Measurements from ENCODE around the gene LGR4. TPM values are rescaled to one million over a fixed set of nuclear protein-coding genes. Genes with fewer than 3 reads are reported as not detected.

Gene LGR4
- total RNA-seq, 1 donor from 2014 or later, result 7.5 TPM

DNA sequence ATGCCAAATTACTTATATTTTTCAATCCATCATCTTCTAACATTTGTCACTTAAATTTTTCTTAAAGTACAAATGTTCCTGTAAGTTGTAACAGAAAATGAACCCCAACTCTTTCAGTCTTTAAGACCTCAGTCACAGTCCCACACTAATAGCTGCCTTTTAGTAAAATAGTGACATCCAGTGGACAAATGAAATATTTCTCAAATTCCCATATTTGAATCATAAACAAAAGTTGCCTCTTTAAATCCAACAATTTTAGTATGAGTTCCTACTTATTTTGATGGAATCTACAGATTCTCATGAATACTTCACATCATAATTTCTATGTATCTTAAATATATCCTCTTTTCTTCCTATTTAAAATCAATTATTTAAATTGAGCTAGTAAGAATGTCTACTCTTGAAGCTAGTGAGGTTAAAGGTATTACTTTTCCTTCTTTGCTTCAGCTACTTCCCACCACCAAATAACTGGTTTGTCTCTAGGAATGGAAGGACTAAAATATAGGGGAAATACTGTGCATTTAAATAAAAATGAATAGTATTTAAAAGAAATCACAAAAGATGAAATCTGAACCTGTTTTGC is 24.8 kb upstream of the LGR4 start:
- ATAC-seq (no peak), DNase-seq (no peak)
- peak overlapping the region; percentile 3 for H3K27ac ChIP-seq
- no peaks in the 10 kb centered on the region for H3K9me3 ChIP-seq
- no peaks in the 10 kb centered on the region for H3K27me3 ChIP-seq
- intact Hi-C loops (cut with DNase I), result no loop called here
- TF ChIP-seq, protein P1, sequence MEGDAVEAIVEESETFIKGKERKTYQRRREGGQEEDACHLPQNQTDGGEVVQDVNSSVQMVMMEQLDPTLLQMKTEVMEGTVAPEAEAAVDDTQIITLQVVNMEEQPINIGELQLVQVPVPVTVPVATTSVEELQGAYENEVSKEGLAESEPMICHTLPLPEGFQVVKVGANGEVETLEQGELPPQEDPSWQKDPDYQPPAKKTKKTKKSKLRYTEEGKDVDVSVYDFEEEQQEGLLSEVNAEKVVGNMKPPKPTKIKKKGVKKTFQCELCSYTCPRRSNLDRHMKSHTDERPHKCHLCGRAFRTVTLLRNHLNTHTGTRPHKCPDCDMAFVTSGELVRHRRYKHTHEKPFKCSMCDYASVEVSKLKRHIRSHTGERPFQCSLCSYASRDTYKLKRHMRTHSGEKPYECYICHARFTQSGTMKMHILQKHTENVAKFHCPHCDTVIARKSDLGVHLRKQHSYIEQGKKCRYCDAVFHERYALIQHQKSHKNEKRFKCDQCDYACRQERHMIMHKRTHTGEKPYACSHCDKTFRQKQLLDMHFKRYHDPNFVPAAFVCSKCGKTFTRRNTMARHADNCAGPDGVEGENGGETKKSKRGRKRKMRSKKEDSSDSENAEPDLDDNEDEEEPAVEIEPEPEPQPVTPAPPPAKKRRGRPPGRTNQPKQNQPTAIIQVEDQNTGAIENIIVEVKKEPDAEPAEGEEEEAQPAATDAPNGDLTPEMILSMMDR (IDR thresholded peaks at IDR 0.05), result peak; percentile 47
- peaks cover 16% of the 10 kb centered on the region for H3K4me1 ChIP-seq
- H3K4me3 ChIP-seq, result no peak overlapping the region
- peaks cover 78% of the 10 kb centered on the region for H3K36me3 ChIP-seq

DNA sequence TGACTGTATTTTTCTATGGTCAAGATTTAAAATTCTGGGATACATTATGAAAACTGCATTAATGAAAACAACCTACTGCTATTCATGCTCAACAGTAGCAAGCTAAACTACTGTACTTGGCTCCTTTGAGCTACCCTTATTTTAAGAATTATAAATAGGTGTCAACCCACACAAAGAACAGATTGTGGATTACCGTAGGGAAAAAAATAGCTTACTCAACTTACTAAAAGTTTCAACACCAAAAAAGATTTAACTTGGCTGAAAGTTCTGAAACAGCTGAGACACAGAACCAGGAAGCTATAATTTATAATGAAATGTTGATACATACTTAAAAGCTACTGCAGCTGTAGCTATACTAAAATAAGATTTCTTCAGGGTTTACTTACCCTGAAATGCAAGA is 23.9 kb upstream of the LGR4 start:
- Histone ChIP-seq H3K27ac (peak overlapping the region; percentile 3), H3K4me3 (no peak overlapping the region), H3K4me1 (peaks cover 11% of the 10 kb centered on the region), H3K27me3 (no peaks in the 10 kb centered on the region), H3K36me3 (peaks cover 83% of the 10 kb centered on the region), H3K9me3 (no peaks in the 10 kb centered on the region)
- DNase-seq (no peak), ATAC-seq (no peak)
- TF ChIP-seq, protein P1 (IDR thresholded peaks at IDR 0.05), result no peak
- intact Hi-C loops (cut with DNase I), result no loop called here

DNA sequence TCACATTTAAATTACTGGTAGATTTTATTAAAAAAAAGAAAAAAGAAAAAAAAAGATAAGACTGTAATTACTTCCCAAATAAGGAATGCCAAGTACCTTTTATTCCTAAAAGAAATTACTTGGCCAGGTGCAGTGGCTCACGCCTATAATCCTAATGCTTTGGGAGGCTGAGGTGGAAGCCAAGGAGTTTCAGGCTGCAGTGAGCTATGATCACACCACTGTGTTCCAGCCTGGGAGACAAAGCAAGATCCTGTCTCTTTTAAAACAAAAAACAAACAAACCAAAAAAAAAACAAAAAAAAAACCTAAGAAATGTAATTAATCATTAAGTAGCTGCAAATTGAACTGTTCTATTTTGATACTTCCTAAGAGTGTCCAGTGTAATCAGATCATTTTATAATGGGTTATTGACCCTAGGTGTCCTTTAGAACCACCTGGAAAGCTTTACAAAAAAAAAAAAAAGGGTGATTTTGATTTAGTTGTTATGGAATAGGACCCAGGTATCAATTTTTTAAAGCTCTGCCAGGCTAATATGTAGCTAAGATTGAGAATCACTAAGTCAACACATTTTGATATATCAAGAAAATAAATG is 23.2 kb upstream of the LGR4 start:
- ATAC-seq (no peak), DNase-seq (no peak)
- peaks cover 83% of the 10 kb centered on the region for H3K36me3 ChIP-seq
- no peak overlapping the region for H3K4me3 ChIP-seq
- TF ChIP-seq, protein P1 (IDR thresholded peaks at IDR 0.05), result no peak
- peaks cover 11% of the 10 kb centered on the region for H3K4me1 ChIP-seq
- intact Hi-C loops (cut with DNase I), result no loop called here
- no peaks in the 10 kb centered on the region for H3K27me3 ChIP-seq
- H3K27ac ChIP-seq, result no peak overlapping the region
- H3K9me3 ChIP-seq, result no peaks in the 10 kb centered on the region

DNA sequence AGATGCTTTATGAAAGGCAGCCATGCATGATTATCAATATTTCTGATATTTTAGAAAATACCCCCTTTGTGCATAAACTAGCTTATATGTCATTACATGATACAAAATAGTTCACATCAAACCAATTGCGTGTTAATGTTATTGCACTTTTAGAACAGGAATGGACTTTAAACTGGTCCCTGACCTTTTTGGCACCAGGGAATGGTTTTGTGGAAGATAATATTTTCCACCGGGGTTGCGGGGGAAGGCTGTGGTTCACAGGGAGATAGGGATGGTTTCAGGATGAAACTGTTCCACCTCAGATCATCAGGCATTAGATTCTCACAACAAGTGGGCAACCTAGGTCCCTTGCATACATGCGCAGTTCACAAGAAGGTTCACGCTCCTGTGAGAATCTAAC is 16.5 kb upstream of the LGR4 start:
- ATAC-seq (no peak), DNase-seq (no peak)
- intact Hi-C loops (cut with DNase I), result loop anchor here (5.0 kb wide), 1 partner anchor 307 kb away; no protein-coding TSS in a partner anchor
- Histone ChIP-seq H3K4me1 (no peaks in the 10 kb centered on the region), H3K4me3 (no peak overlapping the region), H3K36me3 (peaks cover 41% of the 10 kb centered on the region), H3K27me3 (no peaks in the 10 kb centered on the region), H3K27ac (no peak overlapping the region), H3K9me3 (no peaks in the 10 kb centered on the region)
- TF ChIP-seq, protein P1 (IDR thresholded peaks at IDR 0.05), result no peak

DNA sequence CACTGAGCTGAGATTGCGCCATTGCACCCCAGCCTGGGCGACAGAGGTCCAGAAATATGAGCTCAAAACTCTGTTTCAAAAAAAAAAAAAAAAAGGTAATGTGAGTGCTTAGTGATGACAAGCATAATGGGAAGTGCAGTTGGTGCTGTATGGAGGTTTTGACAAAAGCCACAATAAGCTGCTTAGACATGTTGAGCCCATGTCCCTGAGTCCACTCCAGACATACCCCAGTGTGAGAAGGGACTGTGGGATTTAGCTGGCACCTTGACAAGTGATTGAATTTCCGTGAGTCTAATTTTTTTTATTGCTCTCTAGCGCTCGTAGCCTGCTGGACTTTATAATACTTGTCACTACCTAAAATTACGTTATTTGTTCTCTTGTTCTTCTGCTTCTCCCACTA is 15.1 kb upstream of the LGR4 start:
- no peaks in the 10 kb centered on the region for H3K27me3 ChIP-seq
- H3K27ac ChIP-seq, result no peak overlapping the region
- no peaks in the 10 kb centered on the region for H3K4me1 ChIP-seq
- intact Hi-C loops (cut with DNase I), result loop anchor here (5.0 kb wide), 1 partner anchor 305 kb away; no protein-coding TSS in a partner anchor
- ATAC-seq (no peak), DNase-seq (no peak)
- no peak overlapping the region for H3K4me3 ChIP-seq
- H3K36me3 ChIP-seq, result peaks cover 27% of the 10 kb centered on the region
- H3K9me3 ChIP-seq, result no peaks in the 10 kb centered on the region
- TF ChIP-seq, protein P1 (IDR thresholded peaks at IDR 0.05), result no peak
